ENCODE results near the gene LLCFC1.

GRCh38 chr7:142961973-142962926 lies 23.0 kb downstream of the LLCFC1 start, which contains the start of gene KEL:
- TF ChIP-seq, protein P1, sequence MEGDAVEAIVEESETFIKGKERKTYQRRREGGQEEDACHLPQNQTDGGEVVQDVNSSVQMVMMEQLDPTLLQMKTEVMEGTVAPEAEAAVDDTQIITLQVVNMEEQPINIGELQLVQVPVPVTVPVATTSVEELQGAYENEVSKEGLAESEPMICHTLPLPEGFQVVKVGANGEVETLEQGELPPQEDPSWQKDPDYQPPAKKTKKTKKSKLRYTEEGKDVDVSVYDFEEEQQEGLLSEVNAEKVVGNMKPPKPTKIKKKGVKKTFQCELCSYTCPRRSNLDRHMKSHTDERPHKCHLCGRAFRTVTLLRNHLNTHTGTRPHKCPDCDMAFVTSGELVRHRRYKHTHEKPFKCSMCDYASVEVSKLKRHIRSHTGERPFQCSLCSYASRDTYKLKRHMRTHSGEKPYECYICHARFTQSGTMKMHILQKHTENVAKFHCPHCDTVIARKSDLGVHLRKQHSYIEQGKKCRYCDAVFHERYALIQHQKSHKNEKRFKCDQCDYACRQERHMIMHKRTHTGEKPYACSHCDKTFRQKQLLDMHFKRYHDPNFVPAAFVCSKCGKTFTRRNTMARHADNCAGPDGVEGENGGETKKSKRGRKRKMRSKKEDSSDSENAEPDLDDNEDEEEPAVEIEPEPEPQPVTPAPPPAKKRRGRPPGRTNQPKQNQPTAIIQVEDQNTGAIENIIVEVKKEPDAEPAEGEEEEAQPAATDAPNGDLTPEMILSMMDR (IDR thresholded peaks at IDR 0.05) = no peak
- no peak for TF ChIP-seq ZFX (IDR thresholded peaks at IDR 0.05; ENCODE audit: borderline replicate concordance)
